GM10847 (cell line): ENCODE data around the gene GASK1A.

Source experiments
- POLR2A ChIP-seq: IDR thresholded peaks from 2 replicates; pipeline ENCODE4 v1.6.1; 2011; ENCODE audit not compliant: insufficient read length; ENCODE audit errors: extremely low read depth

GASK1A gene

GRCh38 chr3:43015991-43016865 is 37.1 kb downstream of the GASK1A start:
- TF ChIP-seq POLR2A: no peak

GRCh38 chr3:43017004-43017403 is 37.9 kb downstream of the GASK1A start:
- no peak for TF ChIP-seq POLR2A

- TF ChIP-seq POLR2A: no peak
Measured at GRCh38 chr3:43017593-43018195, 38.6 kb downstream of the GASK1A start.

GRCh38 chr3:43018246-43018645 is 39.1 kb downstream of the GASK1A start:
- TF ChIP-seq POLR2A: no peak

GRCh38 chr3:43019006-43019809 is 40.1 kb downstream of the GASK1A start:
- no peak for TF ChIP-seq POLR2A

- no peak for TF ChIP-seq POLR2A
Measured at GRCh38 chr3:43019826-43020225, 40.7 kb downstream of the GASK1A start.

- TF ChIP-seq POLR2A: no peak
Measured at GRCh38 chr3:43021186-43021585, 42.1 kb downstream of the GASK1A start.

- TF ChIP-seq POLR2A: no peak
Measured at GRCh38 chr3:43022121-43022520, 43.0 kb downstream of the GASK1A start.

GRCh38 chr3:43023066-43023465 is 44.0 kb downstream of the GASK1A start:
- TF ChIP-seq POLR2A: no peak

- no peak for TF ChIP-seq POLR2A
Measured at GRCh38 chr3:43023746-43024145, 44.6 kb downstream of the GASK1A start.

- TF ChIP-seq POLR2A: no peak
Measured at GRCh38 chr3:43024181-43024885, 45.2 kb downstream of the GASK1A start.

- no peak for TF ChIP-seq POLR2A
Measured at GRCh38 chr3:43025423-43025822, 46.3 kb downstream of the GASK1A start.

- no peak for TF ChIP-seq POLR2A
Measured at GRCh38 chr3:43028001-43028400, 48.9 kb downstream of the GASK1A start.

- TF ChIP-seq POLR2A: no peak
Measured at GRCh38 chr3:43028678-43029490, 49.8 kb downstream of the GASK1A start.
